Peyer's patch (tissue), 4 donors: Measurements from ENCODE around the gene PIK3R3. TPM values are rescaled to one million over a fixed set of nuclear protein-coding genes. Genes with fewer than 3 reads are reported as not detected.

Experiments
- DNase-seq, 3 donors: peaks; one replicate each; pipeline ENCODE4 v3.0.0-alpha.2; 2017 to 2019
- H3K27ac ChIP-seq, 4 donors: fragments of 200-600 bp; sonication (generic); one replicate each; pipeline ENCODE4 v1.5.1; 2016 to 2019
- H3K27me3 ChIP-seq, 2 donors: fragments of 200-600 bp; sonication (generic); one replicate each; pipeline ENCODE4 v1.5.1; 2019
- H3K36me3 ChIP-seq, 3 donors: fragments of 200-600 bp; sonication (generic); one replicate each; pipeline ENCODE4 v1.5.1; 2016 to 2019
- H3K4me1 ChIP-seq, 4 donors: fragments of 200-600 bp; sonication (generic); one replicate each; pipeline ENCODE4 v1.5.1; 2016 to 2019
- H3K4me3 ChIP-seq, 4 donors: fragments of 200-600 bp; sonication (generic); 1 replicate in 3 of 4; 2 replicates in 1 of 4; pipeline ENCODE4 v1.5.1; 2016 to 2019; ENCODE audit warnings: mild to moderate bottlenecking in 1 of 4
- H3K9me3 ChIP-seq, 4 donors: fragments of 200-600 bp; sonication (generic); one replicate each; pipeline ENCODE4 v1.5.1; 2016 to 2019; ENCODE audit warnings: mild to moderate bottlenecking in 1 of 4
- CTCF ChIP-seq, 6 experiments: fragments of 450-650 bp in 4 of 6; fragments of 200-600 bp in 2 of 6; sonication (generic) in 1 of 6; IDR thresholded peaks; one replicate each; pipeline ENCODE4 v1.5.1; 2017 to 2019; ENCODE audit warnings: antibody characterized with exemption in 6 of 6, mild to moderate bottlenecking in 3 of 6, moderate library complexity in 1 of 6
- POLR2A ChIP-seq, 2 donors: fragments of 450-650 bp; IDR thresholded peaks; one replicate each; pipeline ENCODE4 v1.5.1; 2017; ENCODE audit warnings: antibody characterized with exemption in 2 of 2, mild to moderate bottlenecking in 2 of 2, moderate library complexity in 2 of 2
- total RNA-seq, 4 donors: library from RNA; depleted of rRNA; stranded (reverse); fragments of >200 nt; gene quantifications; one replicate each; pipeline ENCODE4 v1.1.0, GENCODE V29; 2016

PIK3R3 gene
- total RNA-seq, 4 donors from 2014 or later = 2.8 to 12.4 (median 6.4) TPM

DNA sequence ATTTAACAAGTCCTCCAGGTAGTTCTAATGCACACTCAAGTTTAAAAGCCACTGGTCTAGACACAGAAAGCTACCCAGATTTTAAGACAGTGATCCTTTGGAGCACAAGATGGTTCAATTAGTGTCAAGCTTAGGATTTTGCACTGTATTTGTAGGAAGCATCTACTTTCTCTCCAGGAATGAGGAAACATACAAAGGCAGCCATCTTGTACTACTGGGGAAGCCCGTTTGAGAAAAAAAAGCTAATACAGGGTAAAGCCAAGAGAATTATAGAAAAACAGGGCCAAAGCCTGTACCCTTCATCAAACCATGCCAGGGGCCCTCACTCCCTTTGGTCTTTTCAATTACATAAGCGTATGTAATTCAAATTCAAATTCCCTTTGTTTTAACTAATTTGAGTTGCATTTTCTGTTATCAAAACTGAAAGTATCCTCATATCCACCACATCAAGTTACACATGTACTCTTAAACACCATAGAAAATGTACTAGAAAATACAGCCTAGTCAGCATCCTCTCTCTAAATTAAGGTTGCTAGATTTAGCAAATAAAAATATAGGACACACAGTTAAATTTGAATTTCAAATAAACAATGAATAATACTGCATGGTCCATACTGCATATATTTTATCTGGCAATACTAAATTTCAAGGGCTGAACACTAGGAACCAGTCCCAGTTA, 17.4 kb downstream of the PIK3R3 start:
- Histone ChIP-seq H3K36me3 (no peaks in the 10 kb centered on the region), H3K4me3 (no peak overlapping the region), H3K4me1 (no peaks in the 10 kb centered on the region), H3K27ac (no peak overlapping the region), H3K27me3 (no peaks in the 10 kb centered on the region), H3K9me3 (no peaks in the 10 kb centered on the region)
- TF ChIP-seq POLR2A (IDR thresholded peaks at IDR 0.05) (no peak), CTCF (IDR thresholded peaks at IDR 0.05) (no peak)
- DNase-seq = no peak

GRCh38 chr1:46113948-46114347, 18.5 kb downstream of the PIK3R3 start:
- DNase-seq = no peak
- TF ChIP-seq POLR2A (IDR thresholded peaks at IDR 0.05) = no peak
- no peak for TF ChIP-seq CTCF (IDR thresholded peaks at IDR 0.05)
- no peaks in the 10 kb centered on the region for H3K9me3 ChIP-seq

GRCh38 chr1:46112108-46112507, 20.3 kb downstream of the PIK3R3 start:
- H3K27me3 ChIP-seq = no peaks in the 10 kb centered on the region
- DNase-seq = no peak
- TF ChIP-seq POLR2A (IDR thresholded peaks at IDR 0.05) = no peak
- TF ChIP-seq CTCF (IDR thresholded peaks at IDR 0.05) = no peak
- H3K36me3 ChIP-seq = no peaks in the 10 kb centered on the region
- H3K27ac ChIP-seq = no peak overlapping the region
- no peaks in the 10 kb centered on the region for H3K4me1 ChIP-seq
- H3K9me3 ChIP-seq = no peaks in the 10 kb centered on the region
- no peak overlapping the region for H3K4me3 ChIP-seq

More at GRCh38 chr1:46113948-46114347, 18.5 kb downstream of the PIK3R3 start:
- Histone ChIP-seq H3K4me3 (no peak overlapping the region), H3K27ac (no peak overlapping the region), H3K27me3 (no peaks in the 10 kb centered on the region), H3K4me1 (no peaks in the 10 kb centered on the region), H3K36me3 (no peaks in the 10 kb centered on the region)

GRCh38 chr1:46110521-46110920, 21.9 kb downstream of the PIK3R3 start:
- Histone ChIP-seq H3K9me3 (no peaks in the 10 kb centered on the region), H3K36me3 (no peaks in the 10 kb centered on the region), H3K4me3 (no peak overlapping the region), H3K4me1 (no peaks in the 10 kb centered on the region), H3K27me3 (no peaks in the 10 kb centered on the region), H3K27ac (no peak overlapping the region)
- no peak for DNase-seq
- TF ChIP-seq POLR2A (IDR thresholded peaks at IDR 0.05) (no peak), CTCF (IDR thresholded peaks at IDR 0.05) (no peak)

GRCh38 chr1:46102769-46103476, 29.5 kb downstream of the PIK3R3 start:
- Histone ChIP-seq H3K9me3 (no peaks in the 10 kb centered on the region), H3K27me3 (no peaks in the 10 kb centered on the region), H3K4me1 (no peaks in the 10 kb centered on the region), H3K36me3 (no peaks in the 10 kb centered on the region), H3K27ac (no peak overlapping the region), H3K4me3 (no peak overlapping the region)
- TF ChIP-seq CTCF (IDR thresholded peaks at IDR 0.05) (no peak), POLR2A (IDR thresholded peaks at IDR 0.05) (no peak)
- no peak for DNase-seq
